GM23338 (cell line): ENCODE data around the gene RASGRP4.

Experiments
- CTCF ChIP-seq, 2 experiments: fragments of 200-600 bp in 1 of 2; sonication (generic) in 1 of 2; conservative IDR thresholded peaks; 2 replicates each; pipeline versions ENCODE4 v1.5.1 to v1.6.1; 2016 to 2017; ENCODE audit warnings: antibody characterized with exemption in 2 of 2, low read depth in 2 of 2, mild to moderate bottlenecking in 2 of 2, moderate library complexity in 1 of 2
- EZH2 ChIP-seq: fragments of 200-600 bp; sonication (generic); IDR thresholded peaks from one replicate; pipeline ENCODE4 v1.8.0; 2017; ENCODE audit warnings: antibody characterized with exemption, mild to moderate bottlenecking, low read depth; ENCODE audit not compliant: unreplicated experiment
- EZH2phosphoT487 ChIP-seq: fragments of 200-600 bp; sonication (generic); IDR thresholded peaks from one replicate; pipeline ENCODE4 v1.8.1; 2018; ENCODE audit warnings: antibody characterized with exemption; ENCODE audit not compliant: unreplicated experiment
- JUNB ChIP-seq: IDR thresholded peaks from one replicate; pipeline ENCODE4 v1.6.1; 2016; ENCODE audit warnings: antibody characterized with exemption; ENCODE audit not compliant: unreplicated experiment
- NANOG ChIP-seq: IDR thresholded peaks from 2 replicates; pipeline ENCODE4 v1.6.1; 2016; ENCODE audit warnings: antibody characterized with exemption, borderline replicate concordance
- POLR2AphosphoS5 ChIP-seq: IDR thresholded peaks from 2 replicates; pipeline ENCODE4 v1.6.1; 2016; ENCODE audit warnings: antibody characterized with exemption, low read depth
- REST ChIP-seq: IDR thresholded peaks from one replicate; pipeline ENCODE4 v1.6.1; 2018; ENCODE audit warnings: antibody characterized with exemption; ENCODE audit not compliant: unreplicated experiment
- ZNF331 ChIP-seq: fragments of 250-450 bp; sonication (Bioruptor Pico); IDR thresholded peaks from 2 replicates; pipeline ENCODE4 v1.5.0; 2020; ENCODE audit warnings: low read depth, mild to moderate bottlenecking, moderate library complexity

GRCh38 chr19:38387550-38388348 is 38.3 kb downstream of the RASGRP4 start, which contains the start of gene GGN:
- TF ChIP-seq CTCF (conservative IDR thresholded peaks at IDR 0.05; ENCODE audit: low read depth in 2 of 2) (no peak), EZH2phosphoT487 (no peak), REST (no peak), POLR2AphosphoS5 (peak; percentile 16; the same call in 1 of the 2 replicates), ZNF331 (CRISPR knock-in tag) (no peak), EZH2 (no peak), JUNB (no peak), NANOG (no peak)
